CD4-positive, alpha-beta T cell (primary cell): ENCODE measurements around the gene CCND3. TPM values are rescaled to one million over a fixed set of nuclear protein-coding genes. Genes with fewer than 3 reads are reported as not detected.
A peak's percentile ranks its signal among the peaks of the same experiment; 100 is the strongest.

ENCODE experiments used
- ATAC-seq: fragments of 200-7000 bp; cut with Tn5 transposase; one replicate; pipeline ENCODE4 v1.10.0; 2022; ENCODE audit warnings: mild to moderate bottlenecking; ENCODE audit not compliant: poor library complexity
- CTCF ChIA-PET: fragments of 350-600 bp; sonication (Branson Sonifier 250); formaldehyde crosslinking; loops from one replicate; lab custom pipeline; 2021; ENCODE audit warnings: antibody characterized with exemption, inconsistent platforms; lab: Charles Lee
- POLR2A ChIA-PET: fragments of 350-600 bp; sonication (Branson Sonifier 250); formaldehyde crosslinking; loops from one replicate; lab custom pipeline; 2021; ENCODE audit warnings: antibody characterized with exemption, inconsistent platforms; lab: Charles Lee
- DNase-seq, 14 experiments: peaks; one replicate each; pipeline ENCODE4 v3.0.0-alpha.2; 2013 to 2020; ENCODE audit warnings: mixed read lengths in 2 of 14
- H3K27ac ChIP-seq, 2 donors: one replicate each; pipeline versions ENCODE4 v1.5.1 to v1.7.0; 2013; ENCODE audit warnings: low read length in 2 of 2, low read depth in 1 of 2, mild to moderate bottlenecking in 1 of 2
- H3K27me3 ChIP-seq, 2 experiments: 1 replicate in 1 of 2; 2 replicates in 1 of 2; pipeline versions ENCODE4 v1.6.1 to v1.7.0; 2013; ENCODE audit warnings: low read length in 2 of 2, control low read depth in 1 of 2, mild to moderate bottlenecking in 1 of 2, moderate library complexity in 1 of 2; ENCODE audit not compliant: insufficient read depth in 2 of 2, control insufficient read depth in 1 of 2
- H3K36me3 ChIP-seq: one replicate; pipeline ENCODE4 v1.6.1; 2013; ENCODE audit warnings: low read length, control low read depth; ENCODE audit not compliant: insufficient read depth
- H3K4me1 ChIP-seq: one replicate; pipeline ENCODE4 v1.6.1; 2013; ENCODE audit warnings: low read length, control low read depth; ENCODE audit not compliant: insufficient read depth
- H3K4me3 ChIP-seq: one replicate; pipeline ENCODE4 v1.5.1; 2013; ENCODE audit warnings: mild to moderate bottlenecking, low read length, moderate library complexity
- H3K9me3 ChIP-seq, 2 experiments: 1 replicate in 1 of 2; 2 replicates in 1 of 2; pipeline versions ENCODE4 v1.6.1 to v1.7.0; 2013; ENCODE audit warnings: low read length in 2 of 2, mild to moderate bottlenecking in 2 of 2, control low read depth in 1 of 2, moderate library complexity in 1 of 2; ENCODE audit not compliant: control insufficient read depth in 1 of 2, insufficient read depth in 1 of 2
- H3K27ac Mint-ChIP-seq: one replicate; pipeline ENCODE4 v1.8.0; 2020; ENCODE audit warnings: mixed read lengths
- H3K27me3 Mint-ChIP-seq: one replicate; pipeline ENCODE4 v1.8.0; 2021; ENCODE audit warnings: mixed read lengths
- H3K36me3 Mint-ChIP-seq: one replicate; pipeline ENCODE4 v1.8.0; 2021; ENCODE audit warnings: low read depth, mixed read lengths
- H3K4me1 Mint-ChIP-seq: one replicate; pipeline ENCODE4 v1.8.0; 2021; ENCODE audit warnings: low read depth, mixed read lengths
- H3K4me3 Mint-ChIP-seq: one replicate; pipeline ENCODE4 v1.8.0; 2020; ENCODE audit warnings: mild to moderate bottlenecking, mixed read lengths
- H3K9me3 Mint-ChIP-seq: one replicate; pipeline ENCODE4 v1.8.0; 2020; ENCODE audit warnings: mixed read lengths
- CTCF ChIP-seq: fragments of 200-600 bp; IDR thresholded peaks from one replicate; pipeline ENCODE4 v1.8.0; 2022; ENCODE audit warnings: antibody characterized with exemption, mild to moderate bottlenecking
- intact Hi-C, 2 experiments: fragments of 100-400 bp; cut with DNase I in 1 of 2; cut with micrococcal nuclease in 1 of 2; formaldehyde crosslinking; loops; one replicate each; pipeline versions ENCODE4 v1.15.1 to v1.9.0; 2023 to 2025; cut with DNase I, micrococcal nuclease
- total RNA-seq, 174 experiments: library from RNA in 2 of 174; stranded (reverse) in 2 of 174; gene quantifications; one replicate each; pipeline ENCODE4 v1.2.3 and lab custom pipeline; 2021 to 2026

Gene CCND3
- total RNA-seq, 2 experiments from 2014 or later = 247 to 248 TPM

DNA sequence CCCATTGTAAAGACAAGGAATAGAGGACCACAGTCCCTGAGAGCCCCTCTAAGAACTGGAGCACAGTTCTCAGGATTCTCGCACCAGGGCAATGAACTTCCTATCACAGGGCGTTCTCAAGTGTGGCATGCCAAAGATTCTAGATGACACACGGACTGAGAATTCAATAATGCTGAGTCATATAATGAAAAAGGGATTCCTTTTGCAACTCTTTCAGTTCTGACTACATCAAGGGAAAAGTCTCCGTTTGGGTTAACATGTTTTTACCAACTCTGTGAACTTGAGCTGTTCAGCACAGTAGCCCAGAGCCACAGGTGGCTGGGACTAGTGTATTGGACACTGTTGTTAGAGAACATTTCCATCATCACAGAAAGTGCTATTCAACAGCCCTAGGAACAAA is 24.1 kb downstream of the CCND3 start:
- no peaks in the 10 kb centered on the region for H3K27me3 ChIP-seq
- H3K9me3 ChIP-seq = no peaks in the 10 kb centered on the region
- H3K4me1 Mint-ChIP-seq = peaks cover 32% of the 10 kb centered on the region
- peaks cover 29% of the 10 kb centered on the region for H3K36me3 ChIP-seq
- no peak for DNase-seq
- ChIA-PET CTCF (no interaction called here), POLR2A (no interaction called here)
- no peak for TF ChIP-seq CTCF
- H3K27ac ChIP-seq = no peak overlapping the region
- H3K4me3 ChIP-seq = no peak overlapping the region
- no peaks in the 10 kb centered on the region for H3K9me3 Mint-ChIP-seq
- peak overlapping the region; percentile 45 for H3K4me3 Mint-ChIP-seq
- peaks cover 44% of the 10 kb centered on the region for H3K36me3 Mint-ChIP-seq
- intact Hi-C loops = loop anchor here in 1 of 2 experiments (1.0 kb wide), 1 partner anchor 126 kb away; no protein-coding TSS in a partner anchor
- peaks cover 23% of the 10 kb centered on the region for H3K4me1 ChIP-seq
- peak overlapping the region; percentile 53 for H3K27ac Mint-ChIP-seq
- H3K27me3 Mint-ChIP-seq = no peaks in the 10 kb centered on the region
- ATAC-seq = no peak

GRCh38 chr6:41914869-41915530 is 26.6 kb downstream of the CCND3 start:
- ChIA-PET CTCF (interaction anchor here (1.9 kb wide), 1 partner anchor 127 kb away, joined by 5 read pairs; the partner anchor contains the start of gene TOMM6), POLR2A (no interaction called here)
- intact Hi-C loops = no loop called here
- H3K4me1 ChIP-seq = peaks cover 6% of the 10 kb centered on the region
- no peak overlapping the region for H3K4me3 ChIP-seq
- H3K4me1 Mint-ChIP-seq = peaks cover 10% of the 10 kb centered on the region
- no peak overlapping the region for H3K27ac ChIP-seq
- H3K27me3 Mint-ChIP-seq = no peaks in the 10 kb centered on the region
- H3K36me3 Mint-ChIP-seq = peaks cover 29% of the 10 kb centered on the region
- no peak for ATAC-seq
- no peaks in the 10 kb centered on the region for H3K9me3 Mint-ChIP-seq
- no peaks in the 10 kb centered on the region for H3K27me3 ChIP-seq
- peaks cover 30% of the 10 kb centered on the region for H3K36me3 ChIP-seq
- H3K9me3 ChIP-seq = no peaks in the 10 kb centered on the region
- no peak for DNase-seq
- H3K27ac Mint-ChIP-seq = no peak overlapping the region
- TF ChIP-seq CTCF = no peak
- no peak overlapping the region for H3K4me3 Mint-ChIP-seq

DNA sequence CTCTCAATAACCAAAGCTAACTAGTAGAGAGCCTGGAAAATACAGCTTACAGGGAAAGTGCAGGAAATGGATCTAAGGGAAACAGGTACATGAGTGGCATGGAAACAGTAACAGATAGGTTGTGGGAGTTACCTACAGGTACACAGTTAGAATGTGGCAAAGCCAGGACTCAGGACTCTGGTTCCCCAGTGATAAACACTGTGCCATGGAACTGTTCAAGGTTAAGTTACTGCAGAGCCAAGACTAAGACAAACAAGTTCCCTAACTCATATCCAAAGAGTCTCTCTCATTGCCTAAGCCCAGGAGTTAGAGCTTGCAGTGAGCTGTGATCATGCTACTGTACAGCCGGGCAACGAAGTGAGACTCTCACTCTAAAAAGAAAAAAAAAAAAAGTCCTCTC is 27.3 kb downstream of the CCND3 start:
- Histone ChIP-seq H3K27me3 (no peaks in the 10 kb centered on the region), H3K36me3 (peaks cover 33% of the 10 kb centered on the region), H3K4me1 (peaks cover 4% of the 10 kb centered on the region), H3K27ac (no peak overlapping the region), H3K4me3 (no peak overlapping the region), H3K9me3 (no peaks in the 10 kb centered on the region)
- ATAC-seq (no peak), DNase-seq (no peak)
- POLR2A ChIA-PET = no interaction called here
- H3K27me3 Mint-ChIP-seq = no peaks in the 10 kb centered on the region
- no peaks in the 10 kb centered on the region for H3K9me3 Mint-ChIP-seq
- CTCF ChIA-PET = interaction anchor here (1.9 kb wide), 1 partner anchor 127 kb away, joined by 5 read pairs; the partner anchor contains the start of gene TOMM6
- H3K4me3 Mint-ChIP-seq = no peak overlapping the region
- peaks cover 3% of the 10 kb centered on the region for H3K4me1 Mint-ChIP-seq
- TF ChIP-seq CTCF = no peak
- H3K36me3 Mint-ChIP-seq = peaks cover 32% of the 10 kb centered on the region
- intact Hi-C loops = no loop called here
- H3K27ac Mint-ChIP-seq = no peak overlapping the region
